Bronchial epithelial cell (primary cell): Measurements from ENCODE around the gene DTD1. TPM values are rescaled to one million over a fixed set of nuclear protein-coding genes. Genes with fewer than 3 reads are reported as not detected.

Source experiments
- DNase-seq: peaks from one replicate; pipeline ENCODE4 v3.0.0-alpha.2; 2010; ENCODE audit warnings: low read depth
- FAIRE-seq: peaks from 2 replicates; lab custom pipeline; 2011; peaks lifted over from hg19 to GRCh38; lab: Jason Lieb, UNC
- H3K27me3 ChIP-seq: 2 replicates; pipeline ENCODE4 v1.5.1; 2011; ENCODE audit warnings: low read length; ENCODE audit not compliant: control insufficient read depth, insufficient read depth
- H3K36me3 ChIP-seq: 2 replicates; pipeline ENCODE4 v1.5.1; 2011; ENCODE audit warnings: low read length; ENCODE audit not compliant: control insufficient read depth, insufficient read depth
- H3K4me3 ChIP-seq: 2 replicates; pipeline ENCODE4 v1.5.1; 2011; ENCODE audit warnings: mild to moderate bottlenecking, low read depth, low read length, control low read depth
- CTCF ChIP-seq: IDR thresholded peaks from 2 replicates; pipeline ENCODE4 v1.5.1; 2011; ENCODE audit warnings: mild to moderate bottlenecking, moderate library complexity, low read length, control low read depth, inconsistent platforms; ENCODE audit not compliant: insufficient read depth, severe bottlenecking
- total RNA-seq: library from RNA; depleted of rRNA; stranded (reverse); fragments of >200 nt; gene quantifications from 2 replicates; pipeline ENCODE4 v1.2.1, GENCODE V29; 2014

Gene DTD1
- total RNA-seq, 1 donor from 2014 or later = 197 TPM

GRCh38 chr20:18628330-18628920 is 40.6 kb downstream of the DTD1 start:
- Histone ChIP-seq H3K36me3 (peaks cover 5% of the 10 kb centered on the region), H3K4me3 (no peak overlapping the region), H3K27me3 (no peaks in the 10 kb centered on the region)
- DNase-seq (no peak), FAIRE-seq (no peak)
- peak; percentile 71 for TF ChIP-seq CTCF

- peaks cover 1% of the 10 kb centered on the region for H3K36me3 ChIP-seq
- no peaks in the 10 kb centered on the region for H3K27me3 ChIP-seq
- FAIRE-seq = no peak
- peak; percentile 31 for DNase-seq
- TF ChIP-seq CTCF = peak; percentile 93
- H3K4me3 ChIP-seq = no peak overlapping the region
Observed at GRCh38 chr20:18632196-18632789, 44.4 kb downstream of the DTD1 start.

- DNase-seq (no peak), FAIRE-seq (no peak)
- H3K36me3 ChIP-seq = peaks cover 2% of the 10 kb centered on the region
- H3K4me3 ChIP-seq = no peak overlapping the region
- TF ChIP-seq CTCF = no peak
- H3K27me3 ChIP-seq = no peaks in the 10 kb centered on the region
Observed at GRCh38 chr20:18633411-18633810, 45.6 kb downstream of the DTD1 start.

- H3K36me3 ChIP-seq = peaks cover 2% of the 10 kb centered on the region
- no peak for TF ChIP-seq CTCF
- DNase-seq (no peak), FAIRE-seq (no peak)
- no peaks in the 10 kb centered on the region for H3K27me3 ChIP-seq
- H3K4me3 ChIP-seq = no peak overlapping the region
Observed at GRCh38 chr20:18634501-18634900, 46.6 kb downstream of the DTD1 start.

- Histone ChIP-seq H3K27me3 (no peaks in the 10 kb centered on the region), H3K4me3 (no peak overlapping the region), H3K36me3 (peaks cover 2% of the 10 kb centered on the region)
- TF ChIP-seq CTCF = no peak
- DNase-seq (no peak), FAIRE-seq (no peak)
Observed at GRCh38 chr20:18635380-18635779, 47.5 kb downstream of the DTD1 start.
